Kidney epithelial cell (primary cell): ENCODE results near the gene CCDC85A. TPM values are rescaled to one million over a fixed set of nuclear protein-coding genes. Genes with fewer than 3 reads are reported as not detected.

ENCODE experiments used
- DNase-seq: peaks from one replicate; pipeline ENCODE4 v3.0.0-alpha.2; 2010; ENCODE audit warnings: low read depth
- H3K27me3 ChIP-seq: 2 replicates; pipeline ENCODE4 v1.6.0; 2011; ENCODE audit warnings: low read length; ENCODE audit not compliant: control insufficient read depth, insufficient read depth
- H3K36me3 ChIP-seq: 2 replicates; pipeline ENCODE4 v1.5.1; 2011; ENCODE audit warnings: low read length; ENCODE audit not compliant: control insufficient read depth, insufficient read depth
- H3K4me3 ChIP-seq: 2 replicates; pipeline ENCODE4 v1.5.1; 2011; ENCODE audit warnings: low read depth, mild to moderate bottlenecking, control low read depth, low read length
- total RNA-seq: library from RNA; depleted of rRNA; stranded (reverse); fragments of >200 nt; gene quantifications from 2 replicates; pipeline ENCODE4 v1.2.3, GENCODE V29; 2015
- TF ChIP-seq, protein P1 (sequence below): IDR thresholded peaks from 2 replicates; pipeline ENCODE4 v1.5.1; 2011; ENCODE audit warnings: mild to moderate bottlenecking, moderate library complexity, low read length, control low read depth, inconsistent platforms; ENCODE audit not compliant: insufficient read depth, poor library complexity, severe bottlenecking

CCDC85A gene
- total RNA-seq, 1 donor from 2014 or later = 0.29 TPM

DNA sequence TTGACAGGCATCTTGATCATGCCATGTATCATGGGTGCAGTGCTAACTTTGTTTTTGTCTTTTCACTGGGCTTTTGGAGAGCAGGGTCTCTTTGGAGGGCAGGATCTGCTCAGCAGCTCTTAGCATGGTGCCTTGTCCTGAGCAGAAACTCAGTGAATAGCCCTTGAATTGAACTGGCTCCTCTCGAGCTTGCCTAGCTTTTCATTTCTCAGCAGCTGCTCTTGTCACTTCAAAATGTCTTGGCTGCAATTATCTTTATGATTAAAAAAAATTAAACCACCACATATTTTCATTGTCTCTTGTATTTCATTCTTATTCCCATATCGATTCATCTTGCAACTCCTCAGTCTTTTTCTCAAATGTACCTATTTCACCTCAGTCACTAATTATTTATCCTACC lies 50.5 kb downstream of the CCDC85A start:
- no peaks in the 10 kb centered on the region for H3K27me3 ChIP-seq
- DNase-seq = no peak
- no peak overlapping the region for H3K4me3 ChIP-seq
- H3K36me3 ChIP-seq = no peaks in the 10 kb centered on the region
- TF ChIP-seq, protein P1, sequence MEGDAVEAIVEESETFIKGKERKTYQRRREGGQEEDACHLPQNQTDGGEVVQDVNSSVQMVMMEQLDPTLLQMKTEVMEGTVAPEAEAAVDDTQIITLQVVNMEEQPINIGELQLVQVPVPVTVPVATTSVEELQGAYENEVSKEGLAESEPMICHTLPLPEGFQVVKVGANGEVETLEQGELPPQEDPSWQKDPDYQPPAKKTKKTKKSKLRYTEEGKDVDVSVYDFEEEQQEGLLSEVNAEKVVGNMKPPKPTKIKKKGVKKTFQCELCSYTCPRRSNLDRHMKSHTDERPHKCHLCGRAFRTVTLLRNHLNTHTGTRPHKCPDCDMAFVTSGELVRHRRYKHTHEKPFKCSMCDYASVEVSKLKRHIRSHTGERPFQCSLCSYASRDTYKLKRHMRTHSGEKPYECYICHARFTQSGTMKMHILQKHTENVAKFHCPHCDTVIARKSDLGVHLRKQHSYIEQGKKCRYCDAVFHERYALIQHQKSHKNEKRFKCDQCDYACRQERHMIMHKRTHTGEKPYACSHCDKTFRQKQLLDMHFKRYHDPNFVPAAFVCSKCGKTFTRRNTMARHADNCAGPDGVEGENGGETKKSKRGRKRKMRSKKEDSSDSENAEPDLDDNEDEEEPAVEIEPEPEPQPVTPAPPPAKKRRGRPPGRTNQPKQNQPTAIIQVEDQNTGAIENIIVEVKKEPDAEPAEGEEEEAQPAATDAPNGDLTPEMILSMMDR = no peak

DNA sequence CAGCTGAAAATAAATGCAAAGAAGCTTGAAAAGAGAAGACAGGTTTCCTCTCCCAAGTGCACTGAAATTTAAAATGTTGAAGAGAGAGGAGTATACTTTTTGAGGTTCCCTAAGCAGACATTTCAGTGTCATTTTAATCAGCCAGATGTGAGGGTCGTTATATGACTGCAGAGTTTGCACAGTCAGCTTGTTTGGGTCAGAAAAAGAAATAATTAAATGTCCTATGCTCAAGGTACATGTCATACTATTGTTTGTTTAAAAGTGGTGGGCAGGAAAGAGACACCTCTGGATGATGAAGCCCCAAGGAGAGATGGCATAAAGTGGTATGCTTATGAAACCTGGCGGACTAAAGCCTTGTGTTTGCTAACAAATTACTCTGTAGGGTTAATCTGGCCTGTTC lies 55.2 kb downstream of the CCDC85A start:
- Histone ChIP-seq H3K36me3 (no peaks in the 10 kb centered on the region), H3K27me3 (no peaks in the 10 kb centered on the region), H3K4me3 (no peak overlapping the region)
- TF ChIP-seq, protein P1 = no peak
- DNase-seq = no peak

DNA sequence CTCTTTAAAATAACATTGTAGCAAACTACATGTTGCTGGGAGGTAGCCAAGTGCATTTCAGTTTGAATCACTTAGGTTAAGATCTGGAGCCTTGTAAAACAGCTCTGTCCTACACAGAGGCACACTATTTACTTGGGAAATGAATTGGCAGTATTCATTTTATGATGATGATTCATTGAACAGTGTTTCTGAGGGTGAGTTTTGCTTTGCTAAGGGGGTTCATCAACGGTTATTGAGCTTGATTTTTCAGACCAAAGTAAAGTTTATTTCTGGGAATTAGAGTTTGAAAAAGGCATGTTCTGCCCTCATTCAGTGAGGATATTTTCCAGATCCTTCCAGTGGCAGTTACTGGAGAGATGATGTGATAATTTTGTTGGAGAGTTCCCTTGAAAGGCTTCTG lies 55.6 kb downstream of the CCDC85A start:
- H3K27me3 ChIP-seq = no peaks in the 10 kb centered on the region
- TF ChIP-seq, protein P1 = no peak
- no peaks in the 10 kb centered on the region for H3K36me3 ChIP-seq
- H3K4me3 ChIP-seq = no peak overlapping the region
- no peak for DNase-seq

DNA sequence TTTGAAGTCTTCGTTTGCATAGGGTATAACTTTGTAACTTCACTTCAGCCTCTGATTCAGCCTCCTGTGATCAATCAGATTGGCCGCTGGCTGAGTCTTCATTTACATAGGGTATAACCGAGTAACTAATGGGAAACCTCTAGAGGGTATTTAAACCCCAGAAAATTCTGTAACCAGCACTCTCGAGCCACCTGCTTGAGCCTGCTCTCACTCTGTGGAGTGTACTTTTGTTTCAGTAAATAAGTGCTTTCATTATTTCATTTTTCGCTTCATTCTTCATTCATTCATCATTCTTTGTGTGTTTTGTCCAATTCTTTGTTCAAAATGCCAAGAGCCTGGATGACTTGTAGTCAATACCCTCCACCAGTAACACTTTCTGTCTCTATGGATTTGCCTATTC lies 56.4 kb downstream of the CCDC85A start:
- H3K4me3 ChIP-seq = no peak overlapping the region
- no peak for DNase-seq
- H3K36me3 ChIP-seq = no peaks in the 10 kb centered on the region
- no peaks in the 10 kb centered on the region for H3K27me3 ChIP-seq
- TF ChIP-seq, protein P1 = no peak

DNA sequence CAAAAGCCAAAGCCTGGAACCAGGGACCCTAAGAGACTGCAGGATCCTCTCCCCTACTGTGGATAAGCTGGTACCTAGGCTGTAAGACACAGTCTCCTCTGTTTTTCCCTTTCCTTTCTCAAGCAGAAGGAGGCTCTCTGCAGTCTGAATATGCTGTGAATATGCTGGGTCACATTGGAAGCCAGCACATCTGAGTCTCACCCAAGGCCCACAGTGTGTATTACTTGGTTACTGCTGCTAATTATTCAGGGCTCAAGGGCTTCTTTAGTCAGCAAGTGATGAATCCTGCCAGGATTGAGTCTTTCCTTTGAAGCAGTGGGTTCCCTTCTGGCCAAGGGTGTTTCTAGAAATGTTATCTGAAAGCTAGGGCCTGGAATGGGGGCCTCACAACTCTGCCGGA lies 60.7 kb downstream of the CCDC85A start:
- no peak for DNase-seq
- H3K27me3 ChIP-seq = no peaks in the 10 kb centered on the region
- TF ChIP-seq, protein P1 = no peak

DNA sequence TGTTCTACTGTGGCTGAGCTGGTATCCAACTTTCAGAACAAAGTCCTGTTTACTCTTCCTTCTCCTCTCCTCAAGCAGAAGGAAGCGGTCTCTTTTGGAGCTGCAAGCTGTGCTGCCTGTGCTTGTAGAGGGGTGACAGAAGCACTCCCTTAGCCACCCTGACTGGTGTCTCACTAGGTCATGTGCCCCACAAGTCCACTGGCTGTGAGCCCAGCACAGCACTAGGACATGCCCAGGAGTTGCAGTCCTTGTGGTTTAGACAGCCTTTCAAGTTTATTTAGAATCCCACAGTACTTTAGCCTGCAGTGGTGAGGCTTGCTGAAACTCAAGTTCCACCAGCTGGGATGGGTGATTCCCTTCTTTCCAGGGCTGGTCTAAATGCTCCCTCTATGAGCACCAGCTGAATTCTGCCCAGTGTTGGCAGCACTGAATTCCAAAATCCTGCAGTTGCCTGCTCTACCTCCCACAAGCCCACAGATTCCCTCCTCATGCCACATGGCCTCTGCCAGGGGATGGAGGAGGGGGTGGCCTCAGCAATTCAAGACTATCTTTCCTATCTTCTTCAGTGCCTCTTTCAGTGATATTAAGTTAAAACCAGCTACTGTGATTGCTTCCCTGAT lies 61.2 kb downstream of the CCDC85A start:
- no peak overlapping the region for H3K4me3 ChIP-seq
- no peak for DNase-seq
- TF ChIP-seq, protein P1 = no peak
- no peaks in the 10 kb centered on the region for H3K36me3 ChIP-seq
- H3K27me3 ChIP-seq = no peaks in the 10 kb centered on the region

More for the DNA sequence above, 60.7 kb downstream of the CCDC85A start:
- no peak overlapping the region for H3K4me3 ChIP-seq
- H3K36me3 ChIP-seq = no peaks in the 10 kb centered on the region
